KMS-11 (cell line): ENCODE measurements around the gene DBH.

Experiments used
- H2AFZ ChIP-seq: fragments of 200-600 bp; sonication (generic); 2 replicates; pipeline ENCODE4 v1.6.1; 2016; ENCODE audit warnings: antibody characterized with exemption, mixed run types, low read depth
- H3K27ac ChIP-seq: fragments of 200-600 bp; sonication (generic); 2 replicates; pipeline ENCODE4 v1.6.1; 2016; ENCODE audit warnings: mild to moderate bottlenecking, mixed run types
- H3K27me3 ChIP-seq: fragments of 200-600 bp; sonication (generic); 2 replicates; pipeline ENCODE4 v1.6.1; 2017; ENCODE audit warnings: mild to moderate bottlenecking, low read depth, mixed run types, moderate library complexity; ENCODE audit not compliant: insufficient read depth
- H3K36me3 ChIP-seq: fragments of 200-600 bp; sonication (generic); 2 replicates; pipeline ENCODE4 v1.6.1; 2017; ENCODE audit warnings: mild to moderate bottlenecking, mixed run types; ENCODE audit not compliant: insufficient read depth
- H3K4me1 ChIP-seq: fragments of 200-600 bp; sonication (generic); 2 replicates; pipeline ENCODE4 v1.6.1; 2016; ENCODE audit warnings: mild to moderate bottlenecking, low read depth, mixed run types; ENCODE audit not compliant: poor library complexity, severe bottlenecking
- H3K4me2 ChIP-seq: fragments of 200-600 bp; sonication (generic); 2 replicates; pipeline ENCODE4 v1.7.0; 2016; ENCODE audit warnings: mild to moderate bottlenecking, mixed run types
- H3K4me3 ChIP-seq: fragments of 200-600 bp; sonication (generic); IDR thresholded peaks from 2 replicates; pipeline ENCODE4 v1.6.1; 2017; ENCODE audit warnings: low read depth, low read length, mixed read lengths; ENCODE audit not compliant: insufficient read depth
- H3K79me2 ChIP-seq: fragments of 200-600 bp; sonication (generic); 2 replicates; pipeline ENCODE4 v1.6.1; 2016; ENCODE audit warnings: low read depth, mixed run types; ENCODE audit not compliant: insufficient read depth
- H3K9ac ChIP-seq: fragments of 200-600 bp; sonication (generic); 2 replicates; pipeline ENCODE4 v1.6.1; 2016; ENCODE audit warnings: mild to moderate bottlenecking, mixed run types
- H4K20me1 ChIP-seq: fragments of 200-600 bp; sonication (generic); 2 replicates; pipeline ENCODE4 v1.6.1; 2016; ENCODE audit warnings: mild to moderate bottlenecking, mixed run types; ENCODE audit not compliant: insufficient read depth
- CTCF ChIP-seq: fragments of 200-600 bp; sonication (generic); conservative IDR thresholded peaks from 2 replicates; pipeline ENCODE4 v1.6.1; 2017; ENCODE audit warnings: low read depth, mild to moderate bottlenecking, antibody characterized with exemption, low read length, moderate library complexity, mixed read lengths

The DBH gene

GRCh38 chr9:133681658-133682306, 45.6 kb downstream of the DBH start:
- Histone ChIP-seq H3K4me1 (no peaks in the 10 kb centered on the region), H3K27me3 (peaks cover 67% of the 10 kb centered on the region), H3K9ac (no peak overlapping the region), H3K4me3 (no peak overlapping the region), H3K4me2 (no peak overlapping the region), H4K20me1 (no peaks in the 10 kb centered on the region), H3K27ac (no peak overlapping the region), H2AFZ (no peak overlapping the region), H3K36me3 (no peaks in the 10 kb centered on the region), H3K79me2 (no peaks in the 10 kb centered on the region)
- no peak for TF ChIP-seq CTCF

- H3K36me3 ChIP-seq, result no peaks in the 10 kb centered on the region
- H3K4me3 ChIP-seq, result no peak overlapping the region
- H3K27ac ChIP-seq, result no peak overlapping the region
- H2AFZ ChIP-seq, result no peak overlapping the region
- H3K9ac ChIP-seq, result no peak overlapping the region
- no peak for TF ChIP-seq CTCF
- peaks cover 67% of the 10 kb centered on the region for H3K27me3 ChIP-seq
- no peaks in the 10 kb centered on the region for H3K4me1 ChIP-seq
- no peaks in the 10 kb centered on the region for H4K20me1 ChIP-seq
- no peak overlapping the region for H3K4me2 ChIP-seq
- H3K79me2 ChIP-seq, result no peaks in the 10 kb centered on the region
Measured at GRCh38 chr9:133682818-133683585, 46.8 kb downstream of the DBH start.

- no peak for TF ChIP-seq CTCF
- Histone ChIP-seq H2AFZ (no peak overlapping the region), H3K4me1 (no peaks in the 10 kb centered on the region), H3K9ac (no peak overlapping the region), H3K4me3 (no peak overlapping the region), H3K27ac (no peak overlapping the region), H3K36me3 (no peaks in the 10 kb centered on the region), H4K20me1 (no peaks in the 10 kb centered on the region), H3K79me2 (no peaks in the 10 kb centered on the region), H3K4me2 (no peak overlapping the region), H3K27me3 (peaks cover 71% of the 10 kb centered on the region)
Measured at GRCh38 chr9:133683586-133684120, 47.5 kb downstream of the DBH start.

- Histone ChIP-seq H3K27ac (no peak overlapping the region), H4K20me1 (no peaks in the 10 kb centered on the region), H3K9ac (no peak overlapping the region), H3K4me2 (no peak overlapping the region), H3K27me3 (peaks cover 68% of the 10 kb centered on the region), H3K79me2 (no peaks in the 10 kb centered on the region), H3K36me3 (no peaks in the 10 kb centered on the region), H2AFZ (no peak overlapping the region), H3K4me1 (no peaks in the 10 kb centered on the region), H3K4me3 (no peak overlapping the region)
- no peak for TF ChIP-seq CTCF
Measured at GRCh38 chr9:133684121-133684935, 48.2 kb downstream of the DBH start.
